Measurements from ENCODE around the gene OR1M1.
A peak's percentile ranks its signal among the peaks of the same experiment; 100 is the strongest.

Gene OR1M1

DNA sequence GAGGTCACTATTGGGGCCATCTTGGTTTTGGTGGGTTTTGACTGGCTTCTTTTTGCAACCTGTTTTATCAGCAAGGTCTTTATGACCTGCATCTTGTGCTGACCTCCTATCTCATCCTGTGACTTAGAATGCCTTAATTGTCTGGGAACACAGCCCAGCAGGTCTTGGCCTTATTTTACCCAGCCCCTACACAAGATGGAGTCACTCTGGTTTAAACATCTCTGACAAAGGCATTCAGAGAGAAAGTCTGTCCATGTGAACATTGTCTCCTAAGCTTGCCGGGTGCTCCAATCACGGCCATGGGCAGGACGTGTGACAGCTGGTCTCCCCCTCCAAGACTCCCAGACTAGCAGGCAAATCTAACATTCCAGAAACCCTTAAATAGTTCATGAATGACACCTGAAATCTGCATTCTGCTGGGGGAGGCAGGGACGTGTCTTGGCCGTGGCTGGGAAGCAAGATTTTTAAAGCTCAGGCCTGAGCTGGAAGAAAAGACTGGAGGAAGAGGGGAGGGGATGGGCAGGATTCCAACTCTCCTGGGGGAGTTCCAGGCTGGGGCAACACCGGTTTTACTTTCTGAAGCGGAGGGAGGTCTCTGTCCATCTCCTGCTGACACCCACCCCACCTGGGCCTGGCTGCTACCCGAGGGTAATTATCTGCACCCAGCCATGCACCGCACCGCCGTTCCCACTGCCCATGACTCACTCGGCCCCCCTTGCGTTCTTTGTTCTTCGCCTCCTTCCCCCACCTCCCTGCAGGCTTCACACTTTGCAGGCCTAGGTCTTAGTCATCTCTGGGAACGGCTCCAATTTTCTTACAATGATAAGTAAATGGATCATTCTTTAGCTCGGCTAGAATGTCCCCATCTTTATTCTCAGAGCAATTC, 11.6 kb upstream of the OR1M1 start:
- DNase-seq (ENCODE audit: low read depth): no peak

DNA sequence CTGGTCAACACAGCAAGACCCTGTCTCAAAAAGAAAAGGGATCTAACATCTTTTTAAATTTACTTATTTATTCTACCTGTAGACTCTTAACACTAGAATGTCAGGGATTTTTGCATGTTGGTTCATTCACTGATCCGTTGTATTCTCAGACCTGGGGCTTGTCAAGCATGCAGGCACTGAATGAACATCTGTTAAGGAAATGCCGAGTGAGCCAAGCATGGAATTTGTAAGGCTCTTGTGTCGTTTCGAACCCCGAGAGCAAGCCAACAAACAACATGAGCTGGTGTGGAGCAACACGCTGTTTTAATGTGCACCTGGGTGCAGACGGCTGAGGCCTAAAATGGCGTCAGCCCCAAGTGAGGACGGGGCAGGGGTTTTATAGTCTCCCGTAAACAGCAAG, 10.0 kb upstream of the OR1M1 start:
- DNase-seq (ENCODE audit: low read depth): no peak

DNA sequence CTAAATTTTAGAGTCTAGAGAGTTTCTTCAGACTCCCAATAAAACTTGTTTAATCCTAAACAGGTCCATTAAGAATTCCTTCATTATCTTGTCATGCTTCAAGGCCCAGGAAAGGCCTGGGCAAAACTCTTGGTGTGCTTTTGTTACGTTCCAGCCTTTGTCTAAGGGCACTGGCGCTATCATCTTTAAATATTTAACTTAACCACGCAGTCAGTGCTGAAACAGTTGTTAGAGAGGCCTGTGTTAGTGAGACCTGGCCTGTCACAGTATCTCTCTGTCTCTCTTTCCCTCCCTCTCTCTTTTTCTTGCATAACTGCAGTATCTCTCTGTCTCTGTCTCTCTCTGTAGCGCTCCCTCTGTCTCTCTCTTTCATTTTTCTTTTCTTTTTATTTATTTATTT, 8.2 kb upstream of the OR1M1 start:
- DNase-seq (ENCODE audit: low read depth): no peak

DNA sequence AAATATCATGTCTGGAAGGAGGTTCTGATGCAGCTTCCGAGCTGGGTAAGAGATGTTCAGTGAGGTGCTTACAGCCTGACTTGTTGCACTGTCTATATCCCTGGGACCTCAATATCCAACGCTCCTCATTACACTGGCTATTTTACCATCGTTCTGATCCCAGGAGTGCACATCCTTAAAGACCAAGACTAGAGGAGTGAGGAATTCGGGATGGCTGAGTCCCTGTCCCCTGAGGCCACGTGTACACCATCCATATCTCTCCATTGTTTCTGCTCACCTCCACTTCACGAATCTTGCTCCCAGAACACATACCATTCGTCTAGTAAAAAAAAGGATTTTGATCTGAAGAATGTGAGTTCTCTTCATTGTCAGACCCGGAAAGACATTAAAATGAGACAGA, 20.5 kb downstream of the OR1M1 start, which contains the start of gene OR7G2:
Gene OR7G2, minus strand, starts transcription at position 101 of the 400 bp plus-strand sequence. CDS start 4,232 bp downstream, outside the sequence.
- DNase-seq (ENCODE audit: low read depth): no peak

DNA sequence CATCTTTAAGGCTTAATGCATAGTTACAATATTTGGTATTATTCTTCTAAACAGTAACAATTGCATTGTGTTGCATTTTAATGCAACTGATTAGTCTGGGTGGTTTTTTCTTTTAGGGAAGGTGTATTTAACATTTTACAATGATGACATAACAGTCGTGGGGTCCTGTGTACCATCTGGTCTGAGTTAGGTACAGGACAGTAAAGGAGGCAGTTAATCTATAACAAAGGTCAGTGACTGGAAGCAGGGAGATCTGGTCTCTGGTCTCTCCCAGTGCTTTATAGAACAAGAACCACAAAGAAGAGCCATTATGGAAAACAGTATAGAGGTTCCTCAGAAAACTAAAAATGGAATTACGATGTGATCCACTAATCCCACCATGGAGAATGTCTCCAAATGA, 23.1 kb downstream of the OR1M1 start:
- no peak for DNase-seq (ENCODE audit: low read depth)

DNA sequence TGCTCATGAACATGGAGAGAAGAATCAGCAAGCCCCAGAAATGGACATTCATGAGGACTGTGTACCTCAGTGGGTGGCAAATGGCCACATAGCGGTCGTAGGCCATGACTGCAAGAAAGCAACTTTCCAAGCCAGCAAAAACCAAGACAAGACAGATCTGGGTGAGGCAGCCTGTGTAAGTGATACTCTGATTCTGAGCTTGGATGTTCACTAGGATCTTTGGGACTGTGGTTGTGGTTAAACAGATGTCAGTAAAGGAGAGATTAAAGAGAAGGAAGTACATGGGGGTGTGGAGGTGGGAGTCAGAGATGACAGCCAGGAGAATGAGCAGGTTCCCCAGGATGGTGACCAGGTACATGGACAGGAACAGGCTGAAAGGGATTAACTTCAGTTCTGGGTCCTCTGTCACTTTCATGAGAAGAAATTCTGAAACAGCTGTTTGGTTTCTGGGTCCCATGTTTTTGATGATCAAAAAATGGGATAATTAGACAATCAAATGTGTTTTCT, 28.5 kb downstream of the OR1M1 start, which contains the start of gene OR7G1:
Gene OR7G1, minus strand, starts transcription at position 457 of the 507 bp plus-strand sequence. Its CDS starts 0 bp downstream, at position 457.
- DNase-seq (ENCODE audit: low read depth): no peak

DNA sequence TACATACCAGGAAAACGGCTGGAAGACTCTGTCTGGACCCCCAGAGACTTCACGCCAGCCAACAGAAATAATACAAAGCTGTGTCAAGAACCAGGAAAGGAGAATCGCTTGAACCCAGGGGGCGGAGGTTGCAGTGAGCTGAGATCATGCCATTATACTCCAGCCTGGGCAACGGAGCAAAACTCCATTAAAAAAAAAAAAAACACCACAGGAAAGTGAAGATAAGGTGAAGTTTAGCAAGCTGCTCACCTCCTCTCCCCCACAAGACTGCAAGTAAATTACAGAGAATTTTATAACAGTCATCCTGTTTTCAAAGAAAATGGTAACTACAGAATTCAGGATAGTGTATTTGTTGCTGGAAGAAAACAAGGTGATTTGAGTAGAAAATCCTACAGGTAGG, 29.7 kb downstream of the OR1M1 start:
- no peak for DNase-seq (ENCODE audit: low read depth)

DNA sequence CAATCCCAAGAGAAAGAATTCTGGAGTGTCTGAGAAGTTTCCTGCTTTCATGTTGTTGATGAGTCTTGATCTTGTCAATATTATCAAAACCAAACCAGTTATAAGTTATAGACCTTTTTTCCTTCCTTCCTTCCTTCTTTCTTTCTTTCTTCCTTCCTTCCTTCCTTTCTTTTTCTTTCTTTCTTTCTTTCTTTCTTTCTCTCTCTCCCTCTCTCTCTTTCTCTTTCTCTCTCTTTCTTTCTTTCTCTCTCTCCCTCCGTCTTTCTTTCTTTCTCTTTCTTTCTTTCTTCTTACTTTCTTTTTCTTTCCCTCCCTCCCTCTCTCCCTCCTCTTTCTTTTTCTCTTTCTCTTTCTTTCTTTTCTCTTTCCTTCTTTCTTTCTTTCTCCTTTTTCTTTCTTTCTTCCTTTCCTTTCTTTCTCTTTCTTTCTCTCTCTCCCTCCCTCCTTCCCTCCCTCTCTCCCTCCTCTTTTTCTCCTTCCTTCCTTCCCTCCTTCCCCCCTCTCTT, 40.1 kb downstream of the OR1M1 start, which contains the start of gene OR7G3:
Gene OR7G3, minus strand, starts transcription at position 51 of the 506 bp plus-strand sequence. Its CDS starts 0 bp downstream, at position 51.
- DNase-seq (ENCODE audit: low read depth): no peak

DNA sequence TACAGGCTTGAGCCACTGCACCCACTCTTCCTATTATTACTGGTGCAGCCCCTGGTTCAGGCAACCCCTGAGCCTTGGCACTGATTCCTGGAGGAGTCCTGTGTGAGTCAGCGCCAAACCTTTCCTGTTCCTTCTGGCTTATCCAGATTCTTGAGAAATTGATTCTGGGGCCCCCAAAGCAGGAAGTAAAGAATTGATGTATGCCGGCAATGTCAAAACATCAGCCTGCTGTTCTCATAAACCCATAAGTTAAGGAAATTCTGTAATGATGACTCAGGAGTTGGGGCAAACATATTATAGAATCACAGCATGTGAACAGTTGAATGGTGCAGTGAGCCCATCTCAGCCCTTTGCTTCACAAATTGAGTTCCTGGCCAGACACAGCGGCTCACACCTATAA, 41.3 kb downstream of the OR1M1 start:
- no peak for DNase-seq (ENCODE audit: low read depth)

DNA sequence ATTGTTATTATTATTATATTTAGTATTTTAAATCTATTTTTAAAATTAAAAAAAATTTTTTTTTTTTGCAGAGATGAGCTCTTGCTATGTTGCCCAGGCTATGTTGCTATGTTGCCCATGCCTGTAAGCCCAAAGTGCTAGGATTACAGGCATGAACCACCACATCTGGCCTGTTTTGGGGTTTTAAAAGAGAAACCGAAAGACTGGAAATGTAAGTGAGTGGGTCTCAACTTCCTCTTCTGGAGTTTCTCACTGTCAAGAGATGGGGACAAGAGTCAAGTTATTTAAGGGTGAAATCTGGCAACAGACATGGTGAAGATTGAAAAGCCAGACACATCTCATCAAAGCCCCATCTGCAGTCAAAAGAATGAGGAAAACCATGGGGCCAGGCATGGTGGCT, 44.1 kb downstream of the OR1M1 start:
- no peak for DNase-seq (ENCODE audit: low read depth)

DNA sequence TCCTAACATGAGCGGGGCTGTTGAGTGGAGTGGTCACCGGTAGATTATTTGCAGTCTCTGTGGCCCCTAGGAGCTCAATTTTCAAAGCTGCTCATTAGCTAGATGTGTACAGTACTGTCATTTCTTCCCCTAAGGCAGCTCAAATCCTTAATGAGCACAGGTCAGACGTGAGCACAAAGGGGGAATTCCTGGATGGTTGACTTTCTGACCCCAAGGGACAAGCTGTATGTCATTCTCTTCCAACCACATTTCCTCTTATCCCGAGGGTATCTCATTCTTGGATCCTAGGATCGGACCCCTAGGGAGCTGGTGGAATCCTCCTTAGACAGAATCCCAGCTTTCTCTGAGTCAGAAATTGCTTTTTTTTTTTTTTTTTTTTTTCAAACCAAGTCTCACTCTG, 45.6 kb downstream of the OR1M1 start:
- no peak for DNase-seq (ENCODE audit: low read depth)

DNA sequence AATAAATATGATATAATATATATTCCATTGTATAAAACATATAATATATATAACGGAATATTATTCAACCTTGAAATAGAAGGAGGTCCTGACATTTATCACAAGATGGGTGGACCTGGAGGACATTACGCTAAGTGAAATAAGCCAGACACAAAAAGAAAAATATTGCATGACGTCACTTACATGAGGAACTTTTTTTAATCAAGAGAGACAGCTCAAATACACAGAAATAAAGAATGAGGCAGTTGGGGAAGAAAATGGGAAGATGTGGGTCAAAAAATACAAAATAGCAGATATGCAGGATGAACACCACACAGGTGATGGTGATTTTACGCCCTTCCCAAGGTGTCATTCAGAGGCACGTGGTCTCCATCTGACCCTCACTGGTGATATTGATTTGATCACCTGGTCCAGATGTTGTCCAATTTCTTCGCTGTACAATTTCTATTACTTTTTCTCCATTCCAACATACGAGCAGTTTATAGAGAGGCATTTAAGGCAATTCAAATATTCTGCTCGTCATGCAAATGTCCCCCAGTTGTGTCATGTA, 52.8 kb downstream of the OR1M1 start:
- DNase-seq (ENCODE audit: low read depth): no peak

DNA sequence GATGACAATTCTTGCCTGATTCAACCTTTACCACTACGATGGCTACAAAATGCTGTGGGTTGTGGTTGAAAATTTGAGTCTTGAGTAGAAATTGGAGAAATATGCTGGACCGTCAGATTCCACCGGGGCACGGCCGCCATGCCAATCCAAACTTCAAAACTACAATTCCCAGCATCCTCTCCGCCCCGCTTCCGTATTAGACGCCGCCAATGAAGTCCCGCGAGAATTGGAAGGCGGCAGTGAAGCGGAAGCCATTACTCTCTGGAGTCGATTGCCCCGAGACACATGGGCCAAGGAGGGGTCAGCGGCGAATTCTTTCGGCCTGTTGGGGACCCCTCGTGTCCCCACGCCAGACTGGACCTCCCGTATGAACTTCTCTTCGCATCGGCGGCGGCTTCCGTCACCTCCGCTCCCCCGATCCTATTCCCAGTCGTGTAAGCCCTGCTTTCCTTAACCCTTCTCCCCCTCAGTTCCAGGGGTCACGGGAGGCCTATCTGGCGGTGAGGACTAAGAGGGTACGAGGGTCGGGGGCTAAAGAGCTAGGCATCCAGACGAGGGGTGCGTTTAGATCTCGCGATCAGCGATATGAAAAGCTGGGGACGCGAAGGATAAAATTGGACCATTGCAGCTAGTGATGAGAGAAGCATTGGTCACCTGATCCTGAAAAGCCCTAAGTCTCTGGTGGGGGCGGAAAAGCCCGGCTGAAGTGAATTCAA, 53.5 kb downstream of the OR1M1 start, which contains the start of gene ZNF317:
Gene ZNF317, plus strand, starts transcription at position 239 of the 716 bp plus-strand sequence. CDS start 15,620 bp downstream, outside the sequence.
- DNase-seq (ENCODE audit: low read depth): peak; percentile 82

DNA sequence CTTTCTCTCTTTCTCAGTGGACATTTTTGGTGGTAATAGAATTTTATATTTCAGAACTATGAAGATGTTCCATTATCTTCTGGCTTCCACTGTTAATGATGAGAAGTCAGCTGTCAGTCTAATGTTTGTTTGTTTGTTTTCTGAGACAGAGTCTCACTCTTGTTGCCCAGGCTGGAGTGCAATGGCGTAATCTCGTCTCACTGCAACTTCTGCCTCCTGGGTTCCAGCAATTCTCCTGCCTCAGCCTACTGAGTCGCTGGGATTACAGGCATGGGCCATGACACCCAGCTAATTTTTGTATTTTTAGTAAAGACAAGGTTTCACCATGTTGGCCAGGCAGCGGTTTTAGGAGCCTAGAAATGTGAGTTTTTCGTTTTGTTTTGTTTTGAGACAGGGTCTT, 58.1 kb downstream of the OR1M1 start:
- no peak for DNase-seq (ENCODE audit: low read depth)
